GM18873 (cell line): Measurements from ENCODE around the gene EIF2A.

Source experiments
- ATAC-seq: cut with Tn5 transposase; IDR thresholded peaks from one replicate; pipeline ENCODE4 v1.9.1; 2021; ENCODE audit warnings: mild to moderate bottlenecking, moderate library complexity, moderate number of reproducible peaks; ENCODE audit not compliant: unreplicated experiment, low FRiP score

EIF2A gene

GRCh38 chr3:150627557-150627956 lies 81.0 kb downstream of the EIF2A start:
- no peak for ATAC-seq

- ATAC-seq: no peak
Observed at GRCh38 chr3:150631515-150632221, 85.1 kb downstream of the EIF2A start.

GRCh38 chr3:150635076-150635475 lies 88.5 kb downstream of the EIF2A start:
- ATAC-seq: no peak

GRCh38 chr3:150635526-150635925 lies 88.9 kb downstream of the EIF2A start:
- ATAC-seq: no peak
